Astrocyte (in vitro differentiated cells and primary cell): ENCODE measurements around the gene SP6.
A peak's percentile ranks its signal among the peaks of the same experiment; 100 is the strongest.

ENCODE experiments used
- CTCF ChIP-seq: IDR thresholded peaks from 2 replicates; pipeline ENCODE4 v1.5.1; 2011; ENCODE audit warnings: low read depth, mild to moderate bottlenecking, inconsistent platforms, low read length, moderate library complexity; ENCODE audit not compliant: insufficient read depth
- EZH2 ChIP-seq: IDR thresholded peaks from 2 replicates; pipeline ENCODE4 v1.6.1; 2012; ENCODE audit warnings: mild to moderate bottlenecking, low read length, inconsistent platforms; ENCODE audit not compliant: insufficient read depth

DNA sequence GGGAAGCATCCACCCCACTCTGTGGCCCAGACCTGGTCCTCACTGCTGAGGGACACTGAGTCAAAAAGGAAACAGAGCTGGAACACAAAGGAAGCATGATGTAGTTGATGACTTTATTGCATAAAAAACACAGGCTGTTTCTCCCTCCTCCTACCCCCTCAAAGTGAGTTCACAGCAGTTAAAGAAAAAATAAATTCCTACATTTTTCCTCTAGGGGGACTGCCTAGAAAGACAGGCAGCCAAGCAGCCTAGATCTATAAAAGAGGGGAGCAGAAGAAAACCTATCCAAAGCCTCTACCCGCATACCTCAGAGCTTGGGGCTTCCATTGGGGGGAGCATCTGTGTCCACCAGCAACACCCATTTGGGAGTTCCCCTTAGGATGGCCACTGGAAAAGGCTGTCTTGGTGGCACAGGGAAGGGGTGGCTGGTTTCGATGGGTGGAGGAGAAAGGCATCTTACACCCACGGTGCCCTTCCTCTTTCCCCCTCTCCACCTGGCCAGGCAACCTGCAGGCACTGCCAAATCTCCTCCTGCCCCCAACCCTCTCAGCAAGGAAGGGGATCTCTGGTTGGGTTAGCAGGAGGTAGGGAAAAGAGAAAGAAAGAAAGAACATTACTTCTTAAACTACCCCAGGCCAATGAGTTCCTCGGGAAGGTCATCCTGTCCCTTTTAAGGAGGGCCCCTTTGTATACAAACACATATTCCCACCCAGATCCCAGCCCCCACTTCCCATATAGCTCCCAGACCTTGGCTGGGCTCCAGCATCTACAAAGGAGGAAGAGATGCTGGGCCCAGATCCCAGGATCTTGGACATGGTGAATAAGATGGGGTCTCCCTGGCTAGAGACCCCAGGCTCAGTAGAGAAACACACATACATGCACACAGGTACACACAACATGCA is 5.9 kb downstream of the SP6 start:
- TF ChIP-seq CTCF (peak; percentile 36), EZH2 (no peak)
